ENCODE data around the gene ST6GAL1.

DNA sequence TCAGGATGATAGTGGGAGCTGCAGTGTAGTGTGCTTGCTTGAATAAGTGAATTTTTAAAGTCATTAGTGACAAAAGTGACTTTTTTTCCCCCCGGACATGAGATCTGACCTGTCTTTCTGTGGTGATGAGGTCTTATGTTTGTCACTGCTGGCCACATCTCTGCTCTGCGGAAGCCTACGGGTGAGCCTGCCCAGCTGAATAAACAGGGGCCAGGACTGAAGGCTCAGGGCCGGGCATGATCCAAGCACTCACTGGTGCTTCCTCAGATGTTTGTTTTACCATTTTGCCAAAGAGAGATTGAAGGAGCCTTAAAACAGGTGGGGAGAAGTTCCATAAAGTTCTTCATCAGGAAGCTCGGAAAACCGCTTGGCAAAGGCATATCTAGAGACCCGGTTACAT is 174.0 kb downstream of the ST6GAL1 start:
- TF ChIP-seq, protein P1, sequence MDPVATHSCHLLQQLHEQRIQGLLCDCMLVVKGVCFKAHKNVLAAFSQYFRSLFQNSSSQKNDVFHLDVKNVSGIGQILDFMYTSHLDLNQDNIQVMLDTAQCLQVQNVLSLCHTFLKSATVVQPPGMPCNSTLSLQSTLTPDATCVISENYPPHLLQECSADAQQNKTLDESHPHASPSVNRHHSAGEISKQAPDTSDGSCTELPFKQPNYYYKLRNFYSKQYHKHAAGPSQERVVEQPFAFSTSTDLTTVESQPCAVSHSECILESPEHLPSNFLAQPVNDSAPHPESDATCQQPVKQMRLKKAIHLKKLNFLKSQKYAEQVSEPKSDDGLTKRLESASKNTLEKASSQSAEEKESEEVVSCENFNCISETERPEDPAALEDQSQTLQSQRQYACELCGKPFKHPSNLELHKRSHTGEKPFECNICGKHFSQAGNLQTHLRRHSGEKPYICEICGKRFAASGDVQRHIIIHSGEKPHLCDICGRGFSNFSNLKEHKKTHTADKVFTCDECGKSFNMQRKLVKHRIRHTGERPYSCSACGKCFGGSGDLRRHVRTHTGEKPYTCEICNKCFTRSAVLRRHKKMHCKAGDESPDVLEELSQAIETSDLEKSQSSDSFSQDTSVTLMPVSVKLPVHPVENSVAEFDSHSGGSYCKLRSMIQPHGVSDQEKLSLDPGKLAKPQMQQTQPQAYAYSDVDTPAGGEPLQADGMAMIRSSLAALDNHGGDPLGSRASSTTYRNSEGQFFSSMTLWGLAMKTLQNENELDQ (CRISPR knock-in tag; IDR thresholded peaks at IDR 0.05; ENCODE audit: borderline replicate concordance) = no peak
- TF ChIP-seq FOXP1 (IDR thresholded peaks at IDR 0.05) = no peak
- TF ChIP-seq FOXP1 (CRISPR knock-in tag; IDR thresholded peaks at IDR 0.05) = no peak
- no peak for TF ChIP-seq KDM1A (CRISPR knock-in tag; IDR thresholded peaks at IDR 0.05)
- no peak for TF ChIP-seq ATRX (CRISPR knock-in tag; IDR thresholded peaks at IDR 0.05; ENCODE audit: borderline replicate concordance)
- TF ChIP-seq ZFP36 (IDR thresholded peaks at IDR 0.05; ENCODE audit: borderline replicate concordance, low read depth, low read length, partially characterized antibody) = no peak
- TF ChIP-seq AKAP8 (CRISPR knock-in tag; IDR thresholded peaks at IDR 0.05) = no peak
- TF ChIP-seq POLR2AphosphoS5 (IDR thresholded peaks at IDR 0.05; ENCODE audit: low read depth, low read length) = no peak
- TF ChIP-seq ZMAT3 (CRISPR knock-in tag; conservative IDR thresholded peaks at IDR 0.05) = no peak

Data from HepG2 (cell line).